Psoas muscle (tissue), 8 donors: ENCODE data around the gene SPOCK3. TPM values are rescaled to one million over a fixed set of nuclear protein-coding genes. Genes with fewer than 3 reads are reported as not detected.

Experiments used
- ATAC-seq, 4 donors: fragments of 200-7000 bp; cut with Tn5 transposase; one replicate each; pipeline ENCODE4 v1.9.1; 2020; ENCODE audit warnings: moderate library complexity in 3 of 4, mild to moderate bottlenecking in 2 of 4
- DNase-seq, 2 donors: peaks; one replicate each; pipeline ENCODE4 v3.0.0-alpha.2; 2020
- H3K27ac ChIP-seq: fragments of 200-600 bp; one replicate; pipeline ENCODE4 v1.8.0; 2022
- H3K27me3 ChIP-seq, 3 donors: fragments of 200-600 bp in 1 of 3; one replicate each; pipeline versions ENCODE4 v1.6.1 to v1.8.0; 2013 to 2022; ENCODE audit warnings: low read length in 2 of 3, mild to moderate bottlenecking in 2 of 3, moderate library complexity in 1 of 3; ENCODE audit not compliant: insufficient read depth in 3 of 3
- H3K36me3 ChIP-seq, 2 donors: fragments of 200-600 bp in 1 of 2; one replicate each; pipeline versions ENCODE4 v1.6.1 to v1.8.0; 2013 to 2022; ENCODE audit warnings: low read depth in 1 of 2, mild to moderate bottlenecking in 1 of 2, moderate library complexity in 1 of 2; ENCODE audit not compliant: insufficient read depth in 1 of 2
- H3K4me1 ChIP-seq: fragments of 200-600 bp; one replicate; pipeline ENCODE4 v1.8.0; 2022
- H3K4me3 ChIP-seq: fragments of 200-600 bp; one replicate; pipeline ENCODE4 v1.8.0; 2022; ENCODE audit warnings: mild to moderate bottlenecking
- H3K9me3 ChIP-seq: fragments of 200-600 bp; one replicate; pipeline ENCODE4 v1.8.0; 2022
- CTCF ChIP-seq: fragments of 200-600 bp; IDR thresholded peaks from one replicate; pipeline ENCODE4 v1.8.0; 2022; ENCODE audit warnings: antibody characterized with exemption
- WGBS, 3 donors: extraction: QIAGEN DNeasy Blood & Tissue Kit; methylation state at CpG; one replicate each; pipeline versions ENCODE4 v1.1.6 to v1.1.7; 2013; 5-methylcytosine and 5-hydroxymethylcytosine counted together
- intact Hi-C, 2 donors: fragments of 100-400 bp; cut with DNase I; formaldehyde crosslinking; loops; one replicate each; pipeline versions ENCODE4 v1.11.0 to v1.14.2; 2022
- polyA plus RNA-seq, 3 donors: library from polyadenylated mRNA; stranded (reverse); fragments of 200-250 nt; gene quantifications; one replicate each; pipeline ENCODE4 v1.2.3, GENCODE V29; 2013
- total RNA-seq, 4 donors: library from RNA; stranded (reverse); fragmentation: NEBNext Ultra II Directional in 2 of 4; extraction: Animal tissue kit (Norgen Biotek cat#: 25700) in 2 of 4; gene quantifications; one replicate each; pipeline versions ENCODE4 v1.2.1 to v1.2.4, GENCODE V29; 2021 to 2023
- donor health status: healthy with polysubstance abuse.
- donor health status: DM: no; HTN: no; CAD: no; lungs with moderate emphysema.
- donor health status: Bipolar disorder and iron deficiency.
- donor health status: healthy.
- donor health status: DM: yes; HTN: yes; CAD: no.
- donor health status: DM: no; HTN: no; CAD: no.
- donor health status: DM: no; HTN: no; CAD: no.
- donor health status: DM: yes; HTN: yes; CAD: no.

SPOCK3 gene
- total and polyA plus RNA-seq, 7 donors, result 0.09 to 1.0 (median 0.11) TPM; not detected in 4

GRCh38 chr4:167003326-167003725, 231.0 kb downstream of the SPOCK3 start:
- intact Hi-C loops, result no loop called here
- H3K4me1 ChIP-seq, result no peaks in the 10 kb centered on the region

GRCh38 chr4:167000141-167000852, 234.0 kb downstream of the SPOCK3 start:
- no peak for ATAC-seq
- 69 to 73% (median 71%) methylated on average over 4 of the region's 4 CpGs for WGBS, 3 donors

More at GRCh38 chr4:167003326-167003725, 231.0 kb downstream of the SPOCK3 start:
- no peak overlapping the region for H3K4me3 ChIP-seq
- ATAC-seq, result no peak
- H3K9me3 ChIP-seq, result no peaks in the 10 kb centered on the region
- no peak overlapping the region for H3K27ac ChIP-seq
- no peak for DNase-seq
- no peak for TF ChIP-seq CTCF
- no peaks in the 10 kb centered on the region for H3K27me3 ChIP-seq
- 44 to 48% (median 48%) methylated on average over 4 of the region's 4 CpGs for WGBS, 3 donors
- H3K36me3 ChIP-seq, result no peaks in the 10 kb centered on the region

DNA sequence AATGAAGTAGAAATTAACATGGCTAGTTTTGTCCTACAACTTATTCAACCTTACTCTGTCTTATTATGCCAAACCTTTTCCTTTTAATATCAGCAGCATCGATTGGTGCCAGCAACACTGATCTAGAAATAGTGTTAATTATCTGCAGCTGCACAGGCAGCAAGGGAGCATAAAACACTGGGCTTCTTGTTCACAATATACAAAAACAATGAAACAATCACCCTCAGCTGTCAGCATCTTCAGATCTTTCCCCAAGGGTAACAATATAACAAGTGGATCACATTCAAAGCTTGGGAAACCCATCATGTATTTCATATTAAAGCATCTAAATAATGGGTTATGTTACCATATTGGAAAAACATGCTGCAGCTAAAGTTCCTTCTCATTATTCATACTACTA, 238.1 kb downstream of the SPOCK3 start:
- no peak overlapping the region for H3K27ac ChIP-seq
- DNase-seq, result no peak
- no peaks in the 10 kb centered on the region for H3K9me3 ChIP-seq
- 39 to 43% (median 40%) methylated on average over 1 of the region's 1 CpG for WGBS, 3 donors
- no peaks in the 10 kb centered on the region for H3K27me3 ChIP-seq
- intact Hi-C loops, result no loop called here
- H3K36me3 ChIP-seq, result no peaks in the 10 kb centered on the region
- ATAC-seq, result no peak
- no peak for TF ChIP-seq CTCF
- H3K4me3 ChIP-seq, result no peak overlapping the region
- H3K4me1 ChIP-seq, result no peaks in the 10 kb centered on the region

More at GRCh38 chr4:167000141-167000852, 234.0 kb downstream of the SPOCK3 start:
- Histone ChIP-seq H3K9me3 (no peaks in the 10 kb centered on the region), H3K4me1 (no peaks in the 10 kb centered on the region), H3K27me3 (no peaks in the 10 kb centered on the region), H3K36me3 (no peaks in the 10 kb centered on the region), H3K27ac (no peak overlapping the region), H3K4me3 (no peak overlapping the region)
- DNase-seq, result no peak
- intact Hi-C loops, result no loop called here
- TF ChIP-seq CTCF, result no peak

DNA sequence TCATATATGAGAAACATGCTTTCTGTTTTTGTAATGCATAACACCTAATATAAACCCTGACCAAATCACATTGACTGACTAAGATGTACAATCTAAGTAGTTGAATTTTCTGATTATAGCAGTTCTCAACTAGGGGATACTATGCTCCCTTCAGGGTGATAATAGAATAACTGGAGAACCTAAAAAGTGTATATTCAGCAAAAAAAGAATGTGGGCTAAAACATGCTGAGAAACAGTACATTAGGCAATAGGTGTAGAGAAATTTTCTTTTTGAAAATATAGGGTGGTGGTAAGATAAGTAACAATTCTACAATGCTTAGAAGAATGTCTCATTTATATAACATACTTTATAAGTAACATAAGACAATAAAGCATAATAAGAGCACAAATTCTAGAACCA, 239.6 kb downstream of the SPOCK3 start:
- Histone ChIP-seq H3K27ac (no peak overlapping the region), H3K27me3 (no peaks in the 10 kb centered on the region), H3K36me3 (no peaks in the 10 kb centered on the region), H3K4me3 (no peak overlapping the region), H3K4me1 (no peaks in the 10 kb centered on the region), H3K9me3 (no peaks in the 10 kb centered on the region)
- ATAC-seq, result no peak
- DNase-seq, result no peak
- intact Hi-C loops, result no loop called here
- TF ChIP-seq CTCF, result no peak

DNA sequence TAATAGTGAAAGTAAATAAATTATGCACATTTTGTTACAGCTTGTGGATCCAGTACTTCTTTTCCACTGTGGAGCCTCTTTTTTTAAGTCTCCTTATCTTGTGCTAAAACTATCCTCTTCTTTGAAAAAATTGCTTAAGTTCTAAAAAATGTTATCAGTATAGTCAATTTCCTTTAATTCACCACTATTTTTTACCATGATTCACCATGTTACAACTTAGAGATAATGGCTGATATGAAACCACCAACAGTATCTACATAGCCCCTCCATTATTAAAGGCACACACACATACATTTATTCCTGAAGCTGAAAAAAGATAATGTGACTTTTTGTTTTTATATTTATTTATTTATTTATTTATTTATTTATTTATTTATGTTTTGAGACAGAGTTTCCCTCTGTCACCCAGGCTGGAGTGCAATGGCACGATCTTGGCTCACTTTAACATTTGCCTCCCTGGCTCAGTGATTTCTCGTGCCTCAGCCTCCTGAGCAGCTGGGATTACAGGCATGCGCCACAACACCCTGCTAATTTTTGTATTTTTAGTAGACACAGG, 243.2 kb downstream of the SPOCK3 start:
- Histone ChIP-seq H3K4me3 (no peak overlapping the region), H3K27ac (no peak overlapping the region), H3K27me3 (no peaks in the 10 kb centered on the region), H3K9me3 (no peaks in the 10 kb centered on the region), H3K36me3 (no peaks in the 10 kb centered on the region), H3K4me1 (no peaks in the 10 kb centered on the region)
- WGBS, 3 donors, result 84 to 91% (median 90%) methylated on average over 3 of the region's 3 CpGs
- intact Hi-C loops, result no loop called here
- DNase-seq (no peak), ATAC-seq (no peak)
- no peak for TF ChIP-seq CTCF
